NCI-H2171 treated with DMSO at 0.1 percent for 48 hours (cell line): ENCODE measurements around the gene CRYGS.

ENCODE experiments used
- DNase-seq: peaks from one replicate; lab custom pipeline; 2025; lab: John Stamatoyannopoulos, UW

Gene CRYGS

DNA sequence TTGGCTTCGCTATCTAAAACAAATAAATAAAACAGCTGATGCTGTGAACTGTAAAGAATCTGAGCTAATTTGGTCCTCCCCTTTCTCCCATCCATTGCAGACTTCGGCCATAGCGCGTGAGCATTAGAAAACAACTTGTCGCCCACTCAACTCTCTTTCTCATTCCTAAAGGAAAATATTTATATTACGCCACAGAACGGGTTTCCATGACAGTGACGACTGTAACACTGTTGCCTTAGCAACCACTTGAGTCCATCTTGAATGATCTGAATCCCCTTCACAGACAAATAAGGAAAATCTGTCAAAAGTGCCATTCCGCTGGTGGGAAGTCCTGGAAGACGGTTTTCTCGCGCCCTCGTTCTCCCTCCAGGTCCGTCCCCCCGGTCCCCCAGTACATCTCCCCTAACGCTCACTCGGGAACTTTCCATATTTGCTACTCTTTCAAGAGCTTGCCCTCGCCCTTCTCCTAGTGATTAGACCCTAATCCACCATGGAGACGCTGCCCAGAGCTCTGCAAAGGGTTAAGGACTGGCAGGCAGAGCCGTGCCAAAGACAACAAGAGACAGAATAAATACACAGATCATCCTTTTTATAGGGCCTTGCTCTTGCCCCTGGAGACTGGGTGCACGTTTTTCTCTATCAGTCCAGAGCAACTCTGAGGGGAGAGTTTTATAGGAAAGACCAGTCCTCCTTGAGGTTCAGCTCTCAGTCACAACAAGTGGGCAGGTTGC lies 50.5 kb downstream of the CRYGS start:
- DNase-seq: no peak

DNA sequence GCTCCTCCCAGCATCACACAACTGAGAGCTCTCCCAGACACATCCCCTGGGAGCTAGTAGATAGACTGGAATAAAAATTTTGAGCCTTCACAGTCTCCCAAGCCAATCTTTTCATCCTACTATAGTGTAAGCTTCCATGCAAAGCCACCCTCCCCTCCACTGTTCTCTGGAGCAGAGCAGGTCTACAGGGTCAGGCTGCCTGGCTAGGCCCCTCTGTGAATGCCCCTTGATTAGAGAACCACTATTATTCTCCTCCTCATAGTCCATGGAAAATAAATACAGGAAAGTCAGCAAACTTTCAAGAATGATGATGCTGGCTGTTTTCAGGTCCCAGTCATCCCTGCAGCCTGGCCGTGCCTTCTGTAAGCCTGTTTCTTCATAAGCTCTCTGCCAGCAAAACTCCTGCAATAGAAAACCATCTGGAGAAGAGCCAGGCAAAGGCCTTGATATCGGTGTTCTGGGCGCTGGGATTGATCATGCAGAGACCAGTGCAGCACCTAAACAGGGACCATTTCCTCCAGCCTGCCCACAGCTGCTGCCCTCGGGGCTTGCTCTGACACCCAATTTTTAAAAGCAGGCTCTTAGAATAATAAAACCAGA lies 51.7 kb downstream of the CRYGS start:
- no peak for DNase-seq

DNA sequence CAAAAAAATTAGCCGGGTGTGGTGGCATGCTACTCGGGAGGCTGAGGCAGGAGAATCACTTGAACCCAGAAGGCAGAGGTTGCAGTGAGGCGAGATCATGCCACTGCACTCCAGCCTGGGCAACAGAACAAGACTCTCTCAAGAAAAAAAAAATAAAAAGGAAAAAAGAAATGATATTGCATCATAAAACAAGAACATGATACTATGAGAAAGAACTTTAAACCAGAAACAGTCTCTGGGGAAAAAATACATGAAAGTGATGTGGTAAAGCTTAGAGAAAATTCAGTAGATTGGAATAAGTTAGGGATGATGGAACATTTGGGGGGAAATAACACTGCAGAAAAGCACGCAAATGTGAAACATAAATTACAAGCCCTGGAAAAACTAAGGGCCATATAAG lies 54.7 kb downstream of the CRYGS start:
- DNase-seq: no peak
